GM20431 (cell line): ENCODE measurements around the gene FBRSL1.

Experiments used
- in situ Hi-C: fragments of 300-500 bp; cut with MseI, MboI; formaldehyde crosslinking; loops from one replicate; pipeline ENCODE4 v1.15.0; 2020; ENCODE audit warnings: low sequenced_read_pairs; ENCODE audit not compliant: unreplicated experiment

The FBRSL1 gene

GRCh38 chr12:132547205-132547740 lies 57.3 kb downstream of the FBRSL1 start:
- in situ Hi-C loops: loop anchor here (25.0 kb wide), 1 partner anchor 135 kb away; no protein-coding TSS in a partner anchor

- in situ Hi-C loops: loop anchor here (25.0 kb wide), 1 partner anchor 136 kb away; no protein-coding TSS in a partner anchor
These were observed 58.6 kb downstream of the FBRSL1 start for GRCh38 chr12:132548430-132549058.

- in situ Hi-C loops: loop anchor here (25.0 kb wide), 1 partner anchor 137 kb away; no protein-coding TSS in a partner anchor
These were observed 59.1 kb downstream of the FBRSL1 start for GRCh38 chr12:132549059-132549458.

- in situ Hi-C loops: no loop called here
These were observed 60.3 kb downstream of the FBRSL1 start for GRCh38 chr12:132550014-132550802.

GRCh38 chr12:132550830-132551640 lies 61.1 kb downstream of the FBRSL1 start:
- in situ Hi-C loops: no loop called here

- in situ Hi-C loops: no loop called here
These were observed 61.7 kb downstream of the FBRSL1 start for GRCh38 chr12:132551641-132552031.

- in situ Hi-C loops: no loop called here
These were observed 65.1 kb downstream of the FBRSL1 start for GRCh38 chr12:132554845-132555630.

- in situ Hi-C loops: no loop called here
These were observed 65.7 kb downstream of the FBRSL1 start for GRCh38 chr12:132555686-132556085.

GRCh38 chr12:132556216-132556615 lies 66.3 kb downstream of the FBRSL1 start:
- in situ Hi-C loops: no loop called here

GRCh38 chr12:132556801-132557200 lies 66.8 kb downstream of the FBRSL1 start:
- in situ Hi-C loops: no loop called here

GRCh38 chr12:132557291-132558015 lies 67.5 kb downstream of the FBRSL1 start:
- in situ Hi-C loops: no loop called here

- in situ Hi-C loops: no loop called here
These were observed 68.3 kb downstream of the FBRSL1 start for GRCh38 chr12:132558042-132558856.

- in situ Hi-C loops: no loop called here
These were observed 69.1 kb downstream of the FBRSL1 start for GRCh38 chr12:132558861-132559623.

GRCh38 chr12:132559652-132560363 lies 69.9 kb downstream of the FBRSL1 start:
- in situ Hi-C loops: no loop called here

- in situ Hi-C loops: no loop called here
These were observed 70.3 kb downstream of the FBRSL1 start for GRCh38 chr12:132560364-132560613.

GRCh38 chr12:132560614-132561426 lies 70.9 kb downstream of the FBRSL1 start:
- in situ Hi-C loops: no loop called here
